GM12891 (cell line): Measurements from ENCODE around the gene SYTL1. TPM values are rescaled to one million over a fixed set of nuclear protein-coding genes. Genes with fewer than 3 reads are reported as not detected.

Source experiments
- DNase-seq: peaks from one replicate; pipeline ENCODE4 v3.0.0; 2011; ENCODE audit warnings: low spot score; ENCODE audit not compliant: insufficient read length
- FAIRE-seq: peaks from 2 replicates; lab custom pipeline; 2011; peaks lifted over from hg19 to GRCh38; lab: Jason Lieb, UNC
- PAX5 ChIP-seq: IDR thresholded peaks from 2 replicates; pipeline ENCODE4 v1.6.1; 2011; ENCODE audit warnings: low read length, moderate library complexity, mild to moderate bottlenecking; ENCODE audit not compliant: insufficient read depth, severe bottlenecking
- POLR2A ChIP-seq: IDR thresholded peaks from 2 replicates; pipeline ENCODE4 v1.6.1; 2011; ENCODE audit warnings: low read depth, low read length, control low read depth
- POLR2AphosphoS5 ChIP-seq: IDR thresholded peaks from 2 replicates; pipeline ENCODE4 v1.6.1; 2011; ENCODE audit warnings: low read depth, low read length, control low read depth
- POU2F2 ChIP-seq: IDR thresholded peaks from 2 replicates; pipeline ENCODE4 v1.6.1; 2011; ENCODE audit warnings: low read depth, mild to moderate bottlenecking, control low read depth, low read length, moderate library complexity
- SPI1 ChIP-seq: IDR thresholded peaks from 2 replicates; pipeline ENCODE4 v1.6.1; 2011; ENCODE audit warnings: low read depth, low read length, control low read depth
- TAF1 ChIP-seq: IDR thresholded peaks from 2 replicates; pipeline ENCODE4 v1.6.1; 2011; ENCODE audit warnings: low read depth, low read length, control low read depth
- polyA plus RNA-seq: library from polyadenylated mRNA; unstranded; fragments of >200 nt; gene quantifications from one replicate; pipeline ENCODE4 v1.2.1, GENCODE V29; 2012; ENCODE audit warnings: low read depth, missing spikeins, inconsistent platforms; ENCODE audit not compliant: missing spikeins

SYTL1 gene, protein sequence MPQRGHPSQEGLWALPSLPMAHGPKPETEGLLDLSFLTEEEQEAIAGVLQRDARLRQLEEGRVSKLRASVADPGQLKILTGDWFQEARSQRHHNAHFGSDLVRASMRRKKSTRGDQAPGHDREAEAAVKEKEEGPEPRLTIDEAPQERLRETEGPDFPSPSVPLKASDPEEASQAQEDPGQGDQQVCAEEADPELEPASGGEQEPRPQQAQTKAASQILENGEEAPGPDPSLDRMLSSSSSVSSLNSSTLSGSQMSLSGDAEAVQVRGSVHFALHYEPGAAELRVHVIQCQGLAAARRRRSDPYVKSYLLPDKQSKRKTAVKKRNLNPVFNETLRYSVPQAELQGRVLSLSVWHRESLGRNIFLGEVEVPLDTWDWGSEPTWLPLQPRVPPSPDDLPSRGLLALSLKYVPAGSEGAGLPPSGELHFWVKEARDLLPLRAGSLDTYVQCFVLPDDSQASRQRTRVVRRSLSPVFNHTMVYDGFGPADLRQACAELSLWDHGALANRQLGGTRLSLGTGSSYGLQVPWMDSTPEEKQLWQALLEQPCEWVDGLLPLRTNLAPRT
- 25.2 TPM for polyA plus RNA-seq

DNA sequence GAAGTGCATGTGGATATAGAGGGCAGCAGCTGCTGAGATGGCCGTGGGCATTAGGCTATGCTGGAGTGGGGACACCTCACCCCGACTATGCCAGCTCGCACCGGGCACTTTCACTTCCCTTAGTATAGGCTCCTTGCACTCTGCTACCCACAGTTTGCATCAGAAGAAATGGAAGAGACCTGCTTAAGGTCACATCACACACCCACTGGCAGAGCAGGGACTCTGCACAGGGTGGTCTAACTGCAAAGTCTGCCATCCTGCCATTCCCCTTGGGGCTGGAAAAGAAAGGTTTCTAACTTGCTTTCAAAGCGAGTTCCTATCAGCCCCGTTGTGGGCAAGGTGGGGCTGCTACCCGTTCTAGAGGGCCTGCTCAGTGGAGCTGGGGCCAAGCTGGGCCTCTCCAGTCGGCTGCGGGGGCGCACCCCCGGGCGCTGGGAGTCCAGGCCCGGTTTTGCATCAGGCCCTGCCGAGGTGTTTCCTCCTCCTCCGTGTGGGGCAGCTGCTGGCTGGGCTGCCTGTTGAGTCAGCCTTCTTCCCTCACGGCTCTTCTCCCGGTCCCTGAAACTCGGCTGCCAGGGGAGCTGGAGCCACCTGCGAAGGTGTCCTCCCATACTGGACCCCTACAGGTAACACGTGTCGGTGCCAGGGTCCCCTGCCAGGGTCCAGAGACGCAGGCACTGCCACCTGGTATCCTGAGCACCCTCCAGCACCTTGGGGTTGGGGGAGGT, at the start of gene SYTL1:
Gene SYTL1 (plus strand): TSS at position 498 of the 728 bp plus-strand sequence. CDS start 3,313 bp downstream, outside the sequence.
- TF ChIP-seq POLR2A (no peak), SPI1 (peak; percentile 74), POLR2AphosphoS5 (no peak), POU2F2 (no peak), PAX5 (no peak), TAF1 (no peak)
- FAIRE-seq (no peak), DNase-seq (peak; percentile 86)

- DNase-seq (no peak), FAIRE-seq (no peak)
- TF ChIP-seq POU2F2 (no peak), POLR2A (no peak), POLR2AphosphoS5 (no peak), SPI1 (no peak), TAF1 (no peak), PAX5 (no peak)
These were observed 49.7 kb upstream of the SYTL1 start for GRCh38 chr1:27292106-27292505.

DNA sequence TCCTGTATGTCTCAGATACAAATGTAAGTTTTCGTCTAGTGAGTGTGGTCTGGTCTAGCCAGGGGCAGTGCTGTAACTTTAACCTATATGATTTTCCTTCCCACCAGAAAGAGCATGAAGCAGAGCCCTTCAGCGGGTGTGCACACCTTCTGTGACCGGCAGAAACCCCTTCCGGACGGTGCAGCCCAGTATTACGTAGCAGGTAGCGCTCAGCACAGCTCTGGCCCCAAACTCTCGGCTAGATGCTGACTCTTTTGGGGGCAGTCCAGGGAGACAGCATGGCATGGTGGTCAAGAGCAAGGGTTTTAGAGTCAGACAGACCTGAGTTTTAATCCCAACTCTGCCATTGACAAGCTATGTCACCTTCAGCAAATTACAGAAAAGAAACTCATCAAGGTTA, 47.9 kb upstream of the SYTL1 start:
- no peak for FAIRE-seq
- no peak for DNase-seq
- TF ChIP-seq POLR2A: no peak
- no peak for TF ChIP-seq POLR2AphosphoS5
- TF ChIP-seq PAX5: no peak
- no peak for TF ChIP-seq POU2F2
- TF ChIP-seq SPI1: no peak
- no peak for TF ChIP-seq TAF1

- DNase-seq: peak; percentile 56
- TF ChIP-seq TAF1: no peak
- TF ChIP-seq POU2F2: no peak
- TF ChIP-seq PAX5: no peak
- TF ChIP-seq POLR2AphosphoS5: no peak
- TF ChIP-seq POLR2A: no peak
- no peak for TF ChIP-seq SPI1
- FAIRE-seq: peak; percentile 82
These were observed 45.0 kb upstream of the SYTL1 start for GRCh38 chr1:27296773-27297291.

DNA sequence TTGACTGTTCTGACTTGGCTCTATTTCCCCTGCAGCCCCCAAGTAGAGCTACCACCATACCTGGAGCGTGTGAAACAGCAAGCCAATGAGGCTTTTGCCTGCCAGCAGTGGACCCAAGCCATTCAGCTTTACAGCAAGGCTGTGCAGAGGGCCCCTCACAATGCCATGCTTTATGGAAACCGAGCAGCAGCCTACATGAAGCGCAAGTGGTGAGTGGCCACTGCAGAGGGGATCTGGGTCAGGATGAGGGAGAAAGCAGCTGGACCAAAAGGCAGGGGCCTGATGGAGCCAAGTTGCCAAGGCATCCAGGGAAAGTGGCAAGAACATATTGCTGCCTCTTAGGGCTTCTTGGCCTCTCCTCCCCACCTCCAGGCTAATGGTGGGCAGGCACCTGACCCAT, 43.9 kb upstream of the SYTL1 start:
- TF ChIP-seq POLR2A: no peak
- TF ChIP-seq TAF1: no peak
- FAIRE-seq (no peak), DNase-seq (no peak)

DNA sequence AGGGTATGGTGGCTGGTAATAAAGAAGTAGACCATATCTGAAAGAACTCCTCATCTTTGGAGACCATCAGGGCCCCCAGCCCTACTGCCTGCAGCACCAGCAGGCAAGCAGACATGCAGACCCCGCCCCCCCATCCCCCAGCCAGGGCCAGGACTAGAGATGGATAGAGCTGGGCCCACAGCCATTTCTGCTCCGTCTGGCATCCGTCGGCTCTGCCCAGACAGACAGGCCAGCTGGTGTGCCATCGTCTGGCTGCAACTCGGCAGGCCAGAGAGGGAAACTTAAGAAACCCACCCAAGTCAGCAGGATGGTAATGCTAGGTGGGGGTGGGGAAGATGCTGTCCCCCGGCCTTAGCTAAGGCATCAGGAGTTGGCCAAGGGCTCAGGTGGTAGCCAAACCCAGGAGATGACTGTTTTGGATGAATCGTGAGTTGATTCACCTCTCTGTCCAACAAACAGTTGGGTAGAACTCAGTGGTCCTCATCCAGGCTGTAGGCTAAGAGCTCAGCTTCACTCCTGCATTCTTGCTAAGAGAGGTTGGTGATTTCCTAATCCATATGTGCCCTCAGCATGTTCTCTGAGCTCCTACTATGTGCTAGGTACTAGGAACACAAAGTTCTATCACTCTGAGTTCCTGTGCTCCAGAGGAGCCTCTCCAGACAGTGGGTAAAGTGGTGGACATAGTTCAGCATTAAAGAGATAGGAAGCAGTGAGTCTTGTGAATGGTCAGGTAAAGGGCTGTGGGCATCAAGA, 43.0 kb upstream of the SYTL1 start:
- DNase-seq (no peak), FAIRE-seq (no peak)
- TF ChIP-seq TAF1 (no peak), POLR2A (no peak), POU2F2 (no peak), PAX5 (no peak), SPI1 (no peak), POLR2AphosphoS5 (no peak)

DNA sequence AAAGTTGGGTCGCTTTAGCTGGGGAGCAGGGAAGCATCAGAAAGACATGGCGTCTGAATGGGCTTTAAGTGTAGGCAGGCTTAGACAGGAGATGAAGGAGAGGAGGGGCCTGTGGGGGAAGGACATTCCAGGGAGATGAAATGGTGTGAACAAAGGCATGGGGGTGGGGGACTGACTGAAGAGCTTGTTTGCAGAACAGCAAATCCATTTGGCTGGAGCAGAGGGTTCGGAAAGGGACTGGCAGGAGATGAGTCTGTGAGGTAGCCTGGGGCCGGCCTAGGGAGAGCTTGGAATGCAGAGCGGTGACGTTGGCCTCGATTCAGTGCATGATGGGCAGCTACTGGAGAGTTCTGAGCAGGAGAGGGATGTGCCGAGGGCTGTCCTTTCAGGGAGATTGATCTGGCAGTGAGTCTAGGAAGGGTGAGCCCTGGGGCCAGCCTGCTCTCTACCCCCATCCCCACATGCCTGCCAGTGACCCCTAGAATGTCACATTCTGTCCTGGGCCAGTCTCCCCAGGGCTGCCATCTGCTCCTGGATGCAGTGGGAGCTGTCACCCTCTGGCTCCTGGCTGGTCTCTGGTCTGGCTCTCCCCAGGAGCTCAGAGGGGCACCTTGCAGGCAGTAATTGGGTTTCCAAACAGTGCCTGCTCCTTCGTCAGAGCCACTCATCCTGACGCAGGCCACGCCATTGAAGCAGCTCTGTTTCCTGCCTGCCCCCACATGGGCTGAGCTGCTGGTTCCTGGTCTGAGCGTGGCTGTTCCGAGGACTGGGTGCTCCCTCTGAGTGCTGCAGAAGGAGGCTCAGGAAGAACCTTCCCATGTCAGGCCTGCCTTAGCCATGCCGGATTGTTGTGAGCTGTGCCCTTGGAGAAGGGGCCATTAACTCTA, 42.2 kb upstream of the SYTL1 start:
- TF ChIP-seq TAF1 (no peak), PAX5 (no peak), POLR2AphosphoS5 (no peak), POU2F2 (no peak), SPI1 (no peak), POLR2A (no peak)
- FAIRE-seq (no peak), DNase-seq (no peak)
